Keratinocyte (primary cell): Measurements from ENCODE around the gene SCUBE2. TPM values are rescaled to one million over a fixed set of nuclear protein-coding genes. Genes with fewer than 3 reads are reported as not detected.

ENCODE experiments used
- DNase-seq: peaks from one replicate; pipeline ENCODE4 v3.0.0-alpha.2; 2011; ENCODE audit warnings: low read depth, missing footprints, low spot score
- FAIRE-seq: peaks from 2 replicates; lab custom pipeline; 2011; peaks lifted over from hg19 to GRCh38; lab: Jason Lieb, UNC
- H2AFZ ChIP-seq: 2 replicates; pipeline ENCODE4 v1.6.0; 2012; ENCODE audit warnings: low read length, control low read depth, inconsistent platforms; ENCODE audit not compliant: control insufficient read depth
- H3K27ac ChIP-seq: 2 replicates; pipeline ENCODE4 v1.5.1; 2011; ENCODE audit warnings: low read length; ENCODE audit not compliant: control insufficient read depth, insufficient read depth
- H3K27me3 ChIP-seq: 3 replicates; pipeline ENCODE4 v1.6.0; 2011; ENCODE audit warnings: low read length; ENCODE audit not compliant: control insufficient read depth, insufficient read depth; ENCODE audit errors: extremely low read depth
- H3K36me3 ChIP-seq, 2 experiments: 2 replicates in 1 of 2; 3 replicates in 1 of 2; pipeline ENCODE4 v1.5.1; 2011; ENCODE audit warnings: low read length in 2 of 2, mild to moderate bottlenecking in 1 of 2; ENCODE audit not compliant: control insufficient read depth in 2 of 2, insufficient read depth in 2 of 2; ENCODE audit errors: extremely low read depth in 1 of 2
- H3K4me1 ChIP-seq: 3 replicates; pipeline ENCODE4 v1.5.1; 2011; ENCODE audit warnings: low read length; ENCODE audit not compliant: control insufficient read depth, insufficient read depth; ENCODE audit errors: extremely low read depth
- H3K4me2 ChIP-seq: 3 replicates; pipeline ENCODE4 v1.6.0; 2011; ENCODE audit warnings: low read depth, low read length; ENCODE audit not compliant: control insufficient read depth, insufficient read depth; ENCODE audit errors: extremely low read depth
- H3K4me3 ChIP-seq, 3 experiments: fragments of 200-600 bp in 1 of 3; sonication (generic) in 1 of 3; 2 replicates in 2 of 3; 3 replicates in 1 of 3; pipeline ENCODE4 v1.5.1; 2011 to 2016; ENCODE audit warnings: low read length in 3 of 3, mild to moderate bottlenecking in 3 of 3, control low read depth in 2 of 3, inconsistent platforms in 1 of 3, low read depth in 1 of 3, mixed read lengths in 1 of 3, mixed run types in 1 of 3, moderate library complexity in 1 of 3; ENCODE audit not compliant: control insufficient read depth in 2 of 3, insufficient read depth in 2 of 3; ENCODE audit errors: extremely low read depth in 1 of 3
- H3K79me2 ChIP-seq: 2 replicates; pipeline ENCODE4 v1.6.0; 2012; ENCODE audit warnings: low read length; ENCODE audit not compliant: control insufficient read depth, insufficient read depth
- H3K9ac ChIP-seq: 3 replicates; pipeline ENCODE4 v1.6.0; 2011; ENCODE audit warnings: low read length; ENCODE audit not compliant: control insufficient read depth, insufficient read depth; ENCODE audit errors: extremely low read depth
- H3K9me1 ChIP-seq: 3 replicates; pipeline ENCODE4 v1.6.0; 2011; ENCODE audit warnings: low read length; ENCODE audit not compliant: control insufficient read depth, insufficient read depth; ENCODE audit errors: extremely low read depth
- H3K9me3 ChIP-seq: 2 replicates; pipeline ENCODE4 v1.5.1; 2012; ENCODE audit warnings: low read depth, low read length; ENCODE audit not compliant: control insufficient read depth
- H4K20me1 ChIP-seq: 3 replicates; pipeline ENCODE4 v1.6.0; 2011; ENCODE audit warnings: low read length; ENCODE audit not compliant: control insufficient read depth, insufficient read depth; ENCODE audit errors: extremely low read depth
- EZH2 ChIP-seq: IDR thresholded peaks from one replicate; pipeline ENCODE4 v1.6.1; 2012; ENCODE audit warnings: inconsistent platforms, mild to moderate bottlenecking, low read length, moderate library complexity
- dilution Hi-C: fragments of 300-500 bp; cut with MboI; formaldehyde crosslinking; loops from one replicate; pipeline ENCODE4 v1.7.0; 2020; ENCODE audit warnings: low sequenced_read_pairs; ENCODE audit not compliant: extremely low pct_ligation_motif_present
- polyA plus RNA-seq, 5 experiments: library from polyadenylated mRNA; depleted of rRNA in 3 of 5; stranded (reverse) in 3 of 5; stranded (forward) in 1 of 5; unstranded in 1 of 5; fragments of >200 nt; gene quantifications; 1 replicate in 1 of 5; 2 replicates in 3 of 5; 3 replicates in 1 of 5; pipeline versions ENCODE4 v1.2.1 to v1.2.3, GENCODE V29; 2011 to 2012; ENCODE audit warnings: missing spikeins in 2 of 5, low read depth in 1 of 5, low replicate concordance in 1 of 5
- small RNA-seq, 3 experiments: library from RNA; depleted of rRNA; stranded (forward); fragments of <200 nt; gene quantifications; one replicate each; pipeline ENCODE3, GENCODE V24; 2012; ENCODE audit warnings: low read depth in 3 of 3, low replicate concordance in 1 of 3; ENCODE audit not compliant: insufficient read length in 3 of 3

The SCUBE2 gene
- polyA plus RNA-seq, 1 donor (not counting 4 experiments of a cell fraction or from before 2014, with no cell fraction given), result 1.5 TPM

GRCh38 chr11:8971196-8971923 lies 120.0 kb downstream of the SCUBE2 start:
- FAIRE-seq, result no peak
- dilution Hi-C loops, result no loop called here

More at GRCh38 chr11:8971196-8971923, 120.0 kb downstream of the SCUBE2 start:
- Histone ChIP-seq H3K27me3 (no peaks in the 10 kb centered on the region), H2AFZ (no peak overlapping the region), H3K4me2 (no peak overlapping the region), H3K27ac (no peak overlapping the region), H3K36me3 (no peaks in the 10 kb centered on the region), H3K4me3 (no peak overlapping the region), H3K9ac (no peak overlapping the region), H3K79me2 (no peaks in the 10 kb centered on the region), H3K9me1 (no peaks in the 10 kb centered on the region), H3K4me1 (no peaks in the 10 kb centered on the region), H3K9me3 (no peaks in the 10 kb centered on the region), H4K20me1 (no peaks in the 10 kb centered on the region)
- TF ChIP-seq EZH2, result no peak
- DNase-seq, result no peak

Small RNA genes lying within 50 kb of the gene (small RNA-seq; reads per million reads assigned to genes)
- 0 reads per million in 3 experiments for gene MIR5691

Other genes with a start within 250 kb of the SCUBE2 start
- gene AKIP1, start 180.4 kb downstream of the SCUBE2 start, polyA plus RNA-seq, result 33.2 to 46.4 TPM (median 37.0 TPM) in 3 replicates
- not detected in 3 replicates for gene C11orf16, start 158.7 kb downstream of the SCUBE2 start, polyA plus RNA-seq
- gene ASCL3, start 148.6 kb downstream of the SCUBE2 start, polyA plus RNA-seq, result not detected in 3 replicates
- gene TMEM9B, start 127.2 kb downstream of the SCUBE2 start, polyA plus RNA-seq, result 41.4 to 60.8 TPM (median 47.9 TPM) in 3 replicates
- 0.93 to 1.0 TPM (median 1.00 TPM) in 3 replicates for gene NRIP3, start 87.6 kb downstream of the SCUBE2 start, polyA plus RNA-seq
- 44.6 to 62.9 TPM (median 49.1 TPM) in 3 replicates for gene DENND5A, start 173.8 kb upstream of the SCUBE2 start, polyA plus RNA-seq
- gene TMEM41B, start 223.0 kb upstream of the SCUBE2 start, polyA plus RNA-seq, result 41.6 to 69.3 TPM (median 53.6 TPM) in 3 replicates